Measurements from ENCODE around the gene DLG2.

The DLG2 gene

DNA sequence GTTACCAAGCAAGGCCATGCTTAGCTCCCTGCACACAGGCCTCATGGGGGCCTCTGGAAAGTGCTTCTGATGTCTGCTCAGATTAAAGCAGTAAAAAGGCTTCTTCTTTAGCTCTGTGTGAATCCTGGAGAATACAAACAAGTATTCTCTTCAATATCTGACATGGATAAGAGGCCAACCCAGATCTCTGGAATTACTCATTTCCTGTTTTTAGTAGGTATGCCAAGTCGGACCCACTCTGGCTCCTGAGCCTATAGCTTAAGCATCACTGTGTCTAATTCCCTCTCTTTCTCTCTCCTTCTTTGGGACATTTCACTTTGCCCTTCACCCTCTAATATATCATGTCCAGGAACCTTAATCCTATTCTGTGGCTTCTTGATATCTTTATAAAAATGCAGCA, 1811.4 kb downstream of the DLG2 start:
- H3K36me3 ChIP-seq (ENCODE audit: control insufficient read depth, insufficient read depth, low read length) = no peaks in the 10 kb centered on the region
- no peaks in the 10 kb centered on the region for H3K27me3 ChIP-seq (ENCODE audit: control insufficient read depth, insufficient read depth, low read length)
- H3K9ac ChIP-seq (ENCODE audit: low read depth, low read length) = no peak overlapping the region
- H3K4me3 ChIP-seq (ENCODE audit: low read depth, low read length) = no peak overlapping the region
- H3K4me1 ChIP-seq (ENCODE audit: control insufficient read depth, insufficient read depth, low read length) = no peaks in the 10 kb centered on the region
- no peaks in the 10 kb centered on the region for H3K9me3 ChIP-seq (ENCODE audit: control insufficient read depth, insufficient read depth, low read length)

DNA sequence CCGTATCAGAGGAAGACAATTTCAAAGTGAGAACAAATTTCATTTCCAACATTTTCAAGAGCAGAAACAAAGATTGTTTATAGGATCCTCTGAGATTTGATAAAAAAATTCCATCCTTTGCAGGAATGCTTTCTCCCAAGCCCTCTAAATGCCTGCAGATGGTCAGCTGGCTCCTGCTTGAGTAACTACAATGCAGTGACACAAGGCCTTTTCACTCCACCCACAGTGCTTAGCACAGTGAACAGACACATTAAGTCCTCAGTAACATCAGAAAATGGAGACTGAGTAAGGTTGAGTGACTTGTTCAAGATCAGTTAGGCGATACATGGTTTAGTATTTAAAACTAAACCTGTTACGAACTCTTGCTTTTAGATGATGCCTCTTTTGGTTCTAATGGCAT, 1813.8 kb downstream of the DLG2 start:
- Histone ChIP-seq H3K9me3 (ENCODE audit: control insufficient read depth, insufficient read depth, low read length) (no peaks in the 10 kb centered on the region), H3K27me3 (ENCODE audit: control insufficient read depth, insufficient read depth, low read length) (no peaks in the 10 kb centered on the region), H3K9ac (ENCODE audit: low read depth, low read length) (no peak overlapping the region), H3K4me1 (ENCODE audit: control insufficient read depth, insufficient read depth, low read length) (no peaks in the 10 kb centered on the region), H3K36me3 (ENCODE audit: control insufficient read depth, insufficient read depth, low read length) (no peaks in the 10 kb centered on the region), H3K4me3 (ENCODE audit: low read depth, low read length) (no peak overlapping the region)

DNA sequence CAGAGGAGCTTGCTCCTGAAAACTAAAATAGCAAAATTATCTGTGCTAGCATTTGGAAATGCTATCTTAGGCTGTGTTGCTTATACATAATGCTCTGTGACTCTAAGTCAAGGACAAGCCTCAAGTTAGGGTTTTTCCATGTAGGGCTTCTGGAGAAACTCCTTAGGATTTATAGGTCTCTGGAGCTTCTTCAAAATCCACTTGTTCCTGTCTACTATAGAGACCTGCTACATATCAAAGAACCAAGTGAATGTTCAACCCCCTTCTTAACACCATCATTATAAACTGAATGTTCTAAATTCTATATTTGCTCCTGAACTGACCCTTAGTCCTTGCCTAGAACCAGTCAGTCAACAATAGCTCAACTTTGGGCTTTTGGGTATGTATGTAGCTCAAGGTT, 1817.9 kb downstream of the DLG2 start:
- H3K4me1 ChIP-seq (ENCODE audit: control insufficient read depth, insufficient read depth, low read length) = no peaks in the 10 kb centered on the region
- no peaks in the 10 kb centered on the region for H3K36me3 ChIP-seq (ENCODE audit: control insufficient read depth, insufficient read depth, low read length)
- H3K4me3 ChIP-seq (ENCODE audit: low read depth, low read length) = no peak overlapping the region
- no peaks in the 10 kb centered on the region for H3K9me3 ChIP-seq (ENCODE audit: control insufficient read depth, insufficient read depth, low read length)
- H3K27me3 ChIP-seq (ENCODE audit: control insufficient read depth, insufficient read depth, low read length) = no peaks in the 10 kb centered on the region
- no peak overlapping the region for H3K9ac ChIP-seq (ENCODE audit: low read depth, low read length)

DNA sequence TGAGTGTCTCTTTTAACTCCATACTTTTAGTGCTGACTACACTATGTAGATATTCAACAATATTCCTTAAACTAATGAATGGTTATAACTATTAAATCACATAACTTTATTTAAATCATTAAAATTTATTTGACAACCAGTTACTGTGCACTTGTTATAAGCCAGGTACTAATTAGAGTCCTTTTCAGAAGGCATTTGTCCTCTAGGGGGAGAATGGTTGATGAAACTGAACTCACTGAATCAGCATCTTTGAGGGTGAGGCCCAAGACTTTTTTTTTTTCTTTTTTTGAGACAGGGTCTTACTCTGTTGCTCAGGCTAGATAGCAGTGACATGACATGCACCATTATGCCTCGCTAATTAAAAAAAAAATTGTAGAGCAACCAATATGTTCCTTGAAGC, 1825.3 kb downstream of the DLG2 start:
- Histone ChIP-seq H3K27me3 (ENCODE audit: control insufficient read depth, insufficient read depth, low read length) (no peaks in the 10 kb centered on the region), H3K9ac (ENCODE audit: low read depth, low read length) (no peak overlapping the region), H3K4me1 (ENCODE audit: control insufficient read depth, insufficient read depth, low read length) (no peaks in the 10 kb centered on the region), H3K36me3 (ENCODE audit: control insufficient read depth, insufficient read depth, low read length) (no peaks in the 10 kb centered on the region), H3K4me3 (ENCODE audit: low read depth, low read length) (no peak overlapping the region), H3K9me3 (ENCODE audit: control insufficient read depth, insufficient read depth, low read length) (no peaks in the 10 kb centered on the region)

DNA sequence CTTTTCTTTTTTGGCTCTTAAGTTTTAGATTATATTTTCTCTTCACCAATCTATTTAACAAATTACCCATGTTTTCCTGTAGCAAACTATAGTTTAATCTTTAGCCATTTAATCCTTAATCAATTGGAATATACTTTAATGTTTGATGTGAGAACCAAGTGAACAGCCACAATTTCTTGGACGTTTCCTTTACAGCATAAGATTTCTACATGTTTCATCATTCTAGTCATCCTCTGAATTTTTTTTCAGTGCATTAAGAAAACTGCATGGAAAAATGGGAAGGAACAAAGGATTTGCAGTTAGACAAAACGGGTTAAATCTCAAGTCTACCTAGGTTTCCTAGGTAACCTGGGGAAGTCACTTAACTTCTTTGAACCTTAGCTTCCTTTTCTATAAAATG, 1833.8 kb downstream of the DLG2 start:
- Histone ChIP-seq H3K4me3 (ENCODE audit: low read depth, low read length) (no peak overlapping the region), H3K9ac (ENCODE audit: low read depth, low read length) (no peak overlapping the region), H3K4me1 (ENCODE audit: control insufficient read depth, insufficient read depth, low read length) (no peaks in the 10 kb centered on the region), H3K36me3 (ENCODE audit: control insufficient read depth, insufficient read depth, low read length) (no peaks in the 10 kb centered on the region), H3K9me3 (ENCODE audit: control insufficient read depth, insufficient read depth, low read length) (no peaks in the 10 kb centered on the region), H3K27me3 (ENCODE audit: control insufficient read depth, insufficient read depth, low read length) (no peaks in the 10 kb centered on the region)

DNA sequence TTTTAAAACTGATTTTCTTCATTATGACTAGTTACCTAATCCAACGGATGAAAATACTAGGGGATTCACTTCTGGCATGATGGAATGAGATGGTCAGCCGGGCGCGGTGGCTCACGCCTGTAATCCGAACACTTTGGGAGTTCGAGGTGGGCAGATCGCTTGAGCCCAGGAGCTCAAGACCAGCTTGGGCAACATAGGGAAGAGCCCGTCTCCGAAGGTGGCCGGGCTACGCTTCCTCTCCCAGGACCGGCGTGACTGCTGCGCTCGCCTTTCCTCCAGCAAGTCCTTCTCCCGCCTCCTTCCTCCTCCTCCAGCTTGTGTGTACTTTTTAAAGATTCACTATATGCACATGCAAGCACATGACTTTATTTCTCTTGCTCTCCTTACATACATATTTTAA, 1835.6 kb downstream of the DLG2 start:
- H3K4me3 ChIP-seq (ENCODE audit: low read depth, low read length) = no peak overlapping the region
- H3K4me1 ChIP-seq (ENCODE audit: control insufficient read depth, insufficient read depth, low read length) = no peaks in the 10 kb centered on the region
- H3K9me3 ChIP-seq (ENCODE audit: control insufficient read depth, insufficient read depth, low read length) = no peaks in the 10 kb centered on the region
- H3K9ac ChIP-seq (ENCODE audit: low read depth, low read length) = no peak overlapping the region
- no peaks in the 10 kb centered on the region for H3K36me3 ChIP-seq (ENCODE audit: control insufficient read depth, insufficient read depth, low read length)
- H3K27me3 ChIP-seq (ENCODE audit: control insufficient read depth, insufficient read depth, low read length) = no peaks in the 10 kb centered on the region

DNA sequence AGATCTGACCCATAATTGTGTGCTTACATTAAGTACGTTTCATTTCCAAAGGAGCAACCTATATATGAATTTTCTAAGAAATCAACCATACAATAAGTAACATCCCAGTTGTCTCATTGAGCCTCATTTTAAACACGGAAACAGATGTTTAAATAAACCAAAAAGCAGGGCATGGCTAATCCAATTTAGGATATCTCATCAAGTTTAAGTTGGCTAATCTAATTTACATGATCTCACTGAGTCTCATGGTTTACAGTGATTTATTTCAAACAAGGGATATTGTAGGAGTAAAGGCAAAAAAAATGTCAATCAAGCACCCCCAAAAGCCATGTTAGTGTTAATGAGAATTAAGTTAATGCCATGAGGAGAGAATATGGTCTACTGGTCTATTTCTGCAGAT, 1841.2 kb downstream of the DLG2 start:
- Histone ChIP-seq H3K36me3 (ENCODE audit: control insufficient read depth, insufficient read depth, low read length) (no peaks in the 10 kb centered on the region), H3K9ac (ENCODE audit: low read depth, low read length) (no peak overlapping the region), H3K4me3 (ENCODE audit: low read depth, low read length) (no peak overlapping the region), H3K27me3 (ENCODE audit: control insufficient read depth, insufficient read depth, low read length) (no peaks in the 10 kb centered on the region), H3K9me3 (ENCODE audit: control insufficient read depth, insufficient read depth, low read length) (no peaks in the 10 kb centered on the region), H3K4me1 (ENCODE audit: control insufficient read depth, insufficient read depth, low read length) (no peaks in the 10 kb centered on the region)

DNA sequence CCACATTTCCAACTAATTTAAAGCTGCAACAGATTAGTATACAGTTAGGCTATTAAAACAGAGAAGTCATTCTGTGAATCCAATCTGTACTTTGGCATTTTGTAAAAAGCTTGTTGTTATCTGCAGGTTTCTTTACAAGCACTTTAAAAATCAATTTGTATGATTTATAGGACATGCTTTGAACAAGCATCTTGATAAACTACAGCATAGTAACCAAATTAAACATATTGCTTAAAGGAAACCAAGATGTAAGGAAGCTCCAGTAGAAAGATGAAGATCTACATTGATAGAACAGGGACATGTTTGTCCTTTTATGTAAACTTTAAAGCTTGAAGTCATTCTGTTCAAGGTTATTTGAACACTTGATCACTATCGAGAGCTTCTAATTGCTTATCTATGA, 1842.7 kb downstream of the DLG2 start:
- no peak overlapping the region for H3K4me3 ChIP-seq (ENCODE audit: low read depth, low read length)
- H3K9ac ChIP-seq (ENCODE audit: low read depth, low read length) = no peak overlapping the region
- no peaks in the 10 kb centered on the region for H3K4me1 ChIP-seq (ENCODE audit: control insufficient read depth, insufficient read depth, low read length)
- H3K9me3 ChIP-seq (ENCODE audit: control insufficient read depth, insufficient read depth, low read length) = no peaks in the 10 kb centered on the region
- H3K27me3 ChIP-seq (ENCODE audit: control insufficient read depth, insufficient read depth, low read length) = no peaks in the 10 kb centered on the region
- no peaks in the 10 kb centered on the region for H3K36me3 ChIP-seq (ENCODE audit: control insufficient read depth, insufficient read depth, low read length)

DNA sequence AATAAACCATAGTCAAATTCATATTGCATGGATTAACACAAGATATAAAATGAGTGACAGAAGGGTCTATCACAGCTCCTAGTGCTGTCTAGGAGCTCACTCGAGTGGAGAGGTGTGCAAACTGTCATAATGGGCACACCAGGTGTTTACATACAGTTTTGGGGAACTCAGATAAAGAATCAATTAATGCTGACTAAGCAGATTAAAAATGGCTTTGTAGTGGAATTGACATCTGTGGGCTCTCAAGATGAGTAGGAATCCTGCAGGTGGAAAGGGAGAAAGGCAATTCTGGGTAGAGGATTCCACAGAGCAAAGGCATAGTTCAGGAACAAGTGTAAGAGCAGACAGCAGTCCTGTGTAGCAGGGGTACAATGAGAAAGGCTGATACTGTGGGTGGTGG, 1844.8 kb downstream of the DLG2 start:
- Histone ChIP-seq H3K4me1 (ENCODE audit: control insufficient read depth, insufficient read depth, low read length) (no peaks in the 10 kb centered on the region), H3K27me3 (ENCODE audit: control insufficient read depth, insufficient read depth, low read length) (no peaks in the 10 kb centered on the region), H3K4me3 (ENCODE audit: low read depth, low read length) (no peak overlapping the region), H3K9me3 (ENCODE audit: control insufficient read depth, insufficient read depth, low read length) (no peaks in the 10 kb centered on the region), H3K9ac (ENCODE audit: low read depth, low read length) (no peak overlapping the region), H3K36me3 (ENCODE audit: control insufficient read depth, insufficient read depth, low read length) (no peaks in the 10 kb centered on the region)

DNA sequence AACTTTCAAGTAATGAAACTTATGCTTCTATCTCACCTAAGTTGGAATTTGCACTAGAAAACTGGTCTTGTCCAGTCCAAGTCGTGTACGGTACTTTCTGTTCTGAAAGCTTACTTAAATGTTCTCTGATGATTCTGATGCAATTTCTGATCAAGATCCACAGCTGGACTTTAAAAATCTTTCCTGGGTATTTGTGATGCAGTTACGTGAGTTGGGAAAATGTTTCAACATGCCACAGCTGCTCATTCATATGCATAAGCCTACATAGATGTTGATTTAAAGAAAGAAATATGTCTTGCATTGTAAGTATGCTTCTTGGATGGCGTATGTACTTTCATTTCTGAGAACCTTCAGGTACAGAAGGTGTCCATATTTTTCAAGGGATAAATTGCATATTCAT, 1847.3 kb downstream of the DLG2 start:
- H3K9ac ChIP-seq (ENCODE audit: low read depth, low read length) = no peak overlapping the region
- no peaks in the 10 kb centered on the region for H3K4me1 ChIP-seq (ENCODE audit: control insufficient read depth, insufficient read depth, low read length)
- no peaks in the 10 kb centered on the region for H3K36me3 ChIP-seq (ENCODE audit: control insufficient read depth, insufficient read depth, low read length)
- H3K27me3 ChIP-seq (ENCODE audit: control insufficient read depth, insufficient read depth, low read length) = no peaks in the 10 kb centered on the region
- no peak overlapping the region for H3K4me3 ChIP-seq (ENCODE audit: low read depth, low read length)
- no peaks in the 10 kb centered on the region for H3K9me3 ChIP-seq (ENCODE audit: control insufficient read depth, insufficient read depth, low read length)

DNA sequence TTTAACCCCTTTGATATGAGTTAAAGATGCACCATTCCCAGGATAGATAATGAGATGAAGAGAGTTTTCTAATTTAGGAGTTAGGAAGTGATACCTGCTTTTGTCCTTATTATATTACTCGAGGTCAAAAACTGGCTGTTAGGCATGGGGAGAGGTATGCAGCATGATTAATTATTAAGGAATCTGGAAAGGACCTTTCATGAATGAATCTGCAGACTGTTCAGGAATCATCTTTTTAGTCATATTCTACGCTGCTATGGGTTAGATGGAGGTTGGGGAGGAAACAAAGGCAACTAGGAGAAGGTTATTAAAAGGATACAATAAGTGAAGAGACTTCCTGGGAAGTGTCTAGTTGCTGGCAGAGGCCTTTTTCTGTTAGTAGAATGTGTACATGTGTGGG, 1848.5 kb downstream of the DLG2 start:
- Histone ChIP-seq H3K4me1 (ENCODE audit: control insufficient read depth, insufficient read depth, low read length) (no peaks in the 10 kb centered on the region), H3K27me3 (ENCODE audit: control insufficient read depth, insufficient read depth, low read length) (no peaks in the 10 kb centered on the region), H3K9me3 (ENCODE audit: control insufficient read depth, insufficient read depth, low read length) (no peaks in the 10 kb centered on the region), H3K36me3 (ENCODE audit: control insufficient read depth, insufficient read depth, low read length) (no peaks in the 10 kb centered on the region), H3K4me3 (ENCODE audit: low read depth, low read length) (no peak overlapping the region), H3K9ac (ENCODE audit: low read depth, low read length) (no peak overlapping the region)

DNA sequence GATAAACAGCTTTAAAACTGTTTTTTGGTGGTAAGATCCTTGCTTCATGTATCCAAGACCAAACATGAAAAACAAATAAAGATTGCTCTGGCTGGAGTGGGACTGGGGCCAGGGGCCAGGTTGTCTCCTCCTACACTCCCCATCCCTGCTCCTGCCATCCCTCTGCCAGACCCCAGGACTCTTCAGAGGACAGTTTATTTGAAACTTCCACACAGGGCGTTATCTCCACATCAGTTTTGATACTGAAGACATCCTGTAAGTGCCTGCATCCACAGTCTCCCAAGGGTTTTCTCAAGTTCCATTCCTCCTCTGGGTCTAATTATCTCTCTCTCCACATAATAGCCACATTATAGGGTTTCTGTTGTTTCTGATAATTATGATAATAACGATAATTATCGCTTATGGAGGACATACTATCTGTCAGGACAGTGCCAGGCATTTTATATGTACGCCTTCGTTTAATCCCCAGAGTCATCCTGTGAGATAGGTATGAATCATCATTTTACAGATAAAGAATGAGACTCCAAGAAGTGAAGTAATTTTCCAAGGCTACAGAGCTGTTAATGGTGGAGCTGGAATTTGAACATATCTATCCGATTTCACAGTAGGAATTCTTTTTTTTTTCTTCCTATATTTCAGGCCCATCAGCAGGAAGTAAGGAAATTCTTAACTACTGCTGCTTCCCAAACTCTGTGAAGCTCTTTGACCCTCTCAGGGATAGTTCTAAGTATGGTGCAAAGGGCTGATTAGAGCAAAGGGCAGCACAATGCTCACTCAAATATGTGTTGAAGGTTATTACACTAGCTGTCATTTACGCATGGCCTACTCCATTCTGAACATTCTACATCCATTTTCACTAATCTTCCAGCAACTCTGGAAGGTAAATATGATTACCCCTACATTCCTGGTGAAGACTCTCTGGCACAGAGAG, 1852.9 kb downstream of the DLG2 start:
- Histone ChIP-seq H3K36me3 (ENCODE audit: control insufficient read depth, insufficient read depth, low read length) (no peaks in the 10 kb centered on the region), H3K4me3 (ENCODE audit: low read depth, low read length) (no peak overlapping the region), H3K27me3 (ENCODE audit: control insufficient read depth, insufficient read depth, low read length) (no peaks in the 10 kb centered on the region), H3K4me1 (ENCODE audit: control insufficient read depth, insufficient read depth, low read length) (no peaks in the 10 kb centered on the region), H3K9me3 (ENCODE audit: control insufficient read depth, insufficient read depth, low read length) (no peaks in the 10 kb centered on the region), H3K9ac (ENCODE audit: low read depth, low read length) (no peak overlapping the region)
